Osteoblast (primary cell): ENCODE data around the gene MAP3K7. TPM values are rescaled to one million over a fixed set of nuclear protein-coding genes. Genes with fewer than 3 reads are reported as not detected.

Experiments used
- DNase-seq: peaks from one replicate; pipeline ENCODE4 v3.0.0; 2011; ENCODE audit warnings: low spot score, mixed read lengths; ENCODE audit not compliant: insufficient read length; ENCODE audit errors: missing footprints
- H2AFZ ChIP-seq: 2 replicates; pipeline ENCODE4 v1.6.0; 2011; ENCODE audit warnings: mild to moderate bottlenecking, low read length
- H3K27ac ChIP-seq: 2 replicates; pipeline ENCODE4 v1.5.1; 2011; ENCODE audit warnings: mild to moderate bottlenecking, low read depth, low read length, moderate library complexity
- H3K27me3 ChIP-seq: 2 replicates; pipeline ENCODE4 v1.6.0; 2012; ENCODE audit warnings: mild to moderate bottlenecking, control low read depth, inconsistent platforms, low read length, moderate library complexity; ENCODE audit not compliant: insufficient read depth
- H3K36me3 ChIP-seq: 2 replicates; pipeline ENCODE4 v1.5.1; 2011; ENCODE audit warnings: mild to moderate bottlenecking, low read length, control low read depth, moderate library complexity; ENCODE audit not compliant: insufficient read depth
- H3K4me1 ChIP-seq: 2 replicates; pipeline ENCODE4 v1.5.1; 2011; ENCODE audit warnings: mild to moderate bottlenecking, low read length, control low read depth, moderate library complexity; ENCODE audit not compliant: insufficient read depth
- H3K4me2 ChIP-seq: 2 replicates; pipeline ENCODE4 v1.6.0; 2011; ENCODE audit warnings: mild to moderate bottlenecking, low read length; ENCODE audit not compliant: insufficient read depth
- H3K4me3 ChIP-seq: fragments of 200-600 bp; sonication (generic); 3 replicates; pipeline ENCODE4 v1.5.1; 2012; ENCODE audit warnings: mild to moderate bottlenecking, low read length, inconsistent platforms; ENCODE audit not compliant: insufficient read depth
- H3K79me2 ChIP-seq: 2 replicates; pipeline ENCODE4 v1.6.0; 2012; ENCODE audit warnings: mild to moderate bottlenecking, low read length, control low read depth, inconsistent platforms; ENCODE audit not compliant: insufficient read depth
- H3K9me3 ChIP-seq: 2 replicates; pipeline ENCODE4 v1.5.1; 2011; ENCODE audit warnings: low read depth, low read length, control low read depth
- H4K20me1 ChIP-seq: 2 replicates; pipeline ENCODE4 v1.6.0; 2012; ENCODE audit warnings: mild to moderate bottlenecking, low read length, control low read depth; ENCODE audit not compliant: insufficient read depth
- CTCF ChIP-seq: IDR thresholded peaks from 2 replicates; pipeline ENCODE4 v1.5.1; 2011; ENCODE audit warnings: mild to moderate bottlenecking, low read depth, low read length, moderate library complexity; ENCODE audit errors: extremely low read depth
- total RNA-seq: library from RNA; depleted of rRNA; stranded (reverse); fragments of >200 nt; gene quantifications from 2 replicates; pipeline ENCODE4 v1.2.3, GENCODE V29; 2012

MAP3K7 gene
- total RNA-seq, 1 donor: 38.4 TPM

GRCh38 chr6:90521955-90522354 lies 64.9 kb downstream of the MAP3K7 start:
- no peak overlapping the region for H3K27ac ChIP-seq
- DNase-seq: no peak
- no peak overlapping the region for H2AFZ ChIP-seq
- H3K27me3 ChIP-seq: no peaks in the 10 kb centered on the region
- H3K4me3 ChIP-seq: no peak overlapping the region
- peaks cover 2% of the 10 kb centered on the region for H4K20me1 ChIP-seq
- no peaks in the 10 kb centered on the region for H3K9me3 ChIP-seq
- H3K4me2 ChIP-seq: no peak overlapping the region
- H3K79me2 ChIP-seq: no peaks in the 10 kb centered on the region
- TF ChIP-seq CTCF: no peak
- peaks cover 53% of the 10 kb centered on the region for H3K36me3 ChIP-seq
- no peaks in the 10 kb centered on the region for H3K4me1 ChIP-seq

GRCh38 chr6:90516074-90516660 lies 70.7 kb downstream of the MAP3K7 start:
- Histone ChIP-seq H3K27me3 (no peaks in the 10 kb centered on the region), H3K27ac (no peak overlapping the region), H3K79me2 (no peaks in the 10 kb centered on the region), H3K9me3 (no peaks in the 10 kb centered on the region), H3K4me3 (no peak overlapping the region), H3K36me3 (peaks cover 63% of the 10 kb centered on the region), H3K4me1 (no peaks in the 10 kb centered on the region), H3K4me2 (no peak overlapping the region), H2AFZ (no peak overlapping the region), H4K20me1 (no peaks in the 10 kb centered on the region)
- no peak for TF ChIP-seq CTCF
- no peak for DNase-seq

GRCh38 chr6:90514496-90514895 lies 72.4 kb downstream of the MAP3K7 start:
- peaks cover 46% of the 10 kb centered on the region for H3K36me3 ChIP-seq
- no peak overlapping the region for H3K27ac ChIP-seq
- no peaks in the 10 kb centered on the region for H3K4me1 ChIP-seq
- no peaks in the 10 kb centered on the region for H3K27me3 ChIP-seq
- H3K9me3 ChIP-seq: no peaks in the 10 kb centered on the region
- H4K20me1 ChIP-seq: no peaks in the 10 kb centered on the region
- no peak overlapping the region for H3K4me3 ChIP-seq
- no peak overlapping the region for H2AFZ ChIP-seq
- no peak overlapping the region for H3K4me2 ChIP-seq
- DNase-seq: no peak
- H3K79me2 ChIP-seq: no peaks in the 10 kb centered on the region
- TF ChIP-seq CTCF: no peak

GRCh38 chr6:90508753-90509152 lies 78.1 kb downstream of the MAP3K7 start:
- H2AFZ ChIP-seq: no peak overlapping the region
- H4K20me1 ChIP-seq: no peaks in the 10 kb centered on the region
- no peak for TF ChIP-seq CTCF
- no peaks in the 10 kb centered on the region for H3K4me1 ChIP-seq
- no peak overlapping the region for H3K4me3 ChIP-seq
- no peak for DNase-seq
- no peak overlapping the region for H3K27ac ChIP-seq
- no peaks in the 10 kb centered on the region for H3K79me2 ChIP-seq
- no peaks in the 10 kb centered on the region for H3K27me3 ChIP-seq
- peaks cover 8% of the 10 kb centered on the region for H3K36me3 ChIP-seq
- no peak overlapping the region for H3K4me2 ChIP-seq
- H3K9me3 ChIP-seq: no peaks in the 10 kb centered on the region
